Measurements from ENCODE around the gene FBXL7.

FBXL7 gene

GRCh38 chr5:15585128-15585527 is 85.1 kb downstream of the FBXL7 start:
- Histone ChIP-seq H3K36me3 (ENCODE audit: insufficient read depth, low read length) (no peaks in the 10 kb centered on the region), H3K4me3 (ENCODE audit: low read depth in 1 of 2, low read length in 2 of 2) (no peak overlapping the region), H3K9ac (ENCODE audit: low read length) (no peak overlapping the region), H3K27ac (ENCODE audit: low read depth, low read length) (no peak overlapping the region), H3K4me1 (ENCODE audit: insufficient read depth, low read length) (peaks cover 10% of the 10 kb centered on the region), H3K9me3 (ENCODE audit: low read length) (no peaks in the 10 kb centered on the region), H3K27me3 (ENCODE audit: control insufficient read depth in 1 of 2, insufficient read depth in 2 of 2, low read length in 2 of 2) (no peaks in the 10 kb centered on the region)

GRCh38 chr5:15585841-15586591 is 86.0 kb downstream of the FBXL7 start:
- no peak overlapping the region for H3K27ac ChIP-seq (ENCODE audit: low read depth, low read length)
- peaks cover 9% of the 10 kb centered on the region for H3K4me1 ChIP-seq (ENCODE audit: insufficient read depth, low read length)
- no peaks in the 10 kb centered on the region for H3K36me3 ChIP-seq (ENCODE audit: insufficient read depth, low read length)
- H3K9ac ChIP-seq (ENCODE audit: low read length): no peak overlapping the region
- no peak overlapping the region for H3K4me3 ChIP-seq (ENCODE audit: low read depth in 1 of 2, low read length in 2 of 2)
- no peaks in the 10 kb centered on the region for H3K27me3 ChIP-seq (ENCODE audit: control insufficient read depth in 1 of 2, insufficient read depth in 2 of 2, low read length in 2 of 2)
- no peaks in the 10 kb centered on the region for H3K9me3 ChIP-seq (ENCODE audit: low read length)

GRCh38 chr5:15587916-15588315 is 87.9 kb downstream of the FBXL7 start:
- no peaks in the 10 kb centered on the region for H3K27me3 ChIP-seq (ENCODE audit: control insufficient read depth in 1 of 2, insufficient read depth in 2 of 2, low read length in 2 of 2)
- H3K9ac ChIP-seq (ENCODE audit: low read length): no peak overlapping the region
- no peak overlapping the region for H3K4me3 ChIP-seq (ENCODE audit: low read depth in 1 of 2, low read length in 2 of 2)
- H3K9me3 ChIP-seq (ENCODE audit: low read length): no peaks in the 10 kb centered on the region
- H3K4me1 ChIP-seq (ENCODE audit: insufficient read depth, low read length): peaks cover 9% of the 10 kb centered on the region
- H3K36me3 ChIP-seq (ENCODE audit: insufficient read depth, low read length): no peaks in the 10 kb centered on the region
- no peak overlapping the region for H3K27ac ChIP-seq (ENCODE audit: low read depth, low read length)

- no peaks in the 10 kb centered on the region for H3K36me3 ChIP-seq (ENCODE audit: insufficient read depth, low read length)
Observed at GRCh38 chr5:15592728-15593127, 92.7 kb downstream of the FBXL7 start.

GRCh38 chr5:15594977-15595568 is 95.1 kb downstream of the FBXL7 start:
- Histone ChIP-seq H3K4me3 (ENCODE audit: low read depth in 1 of 2, low read length in 2 of 2) (no peak overlapping the region), H3K27me3 (ENCODE audit: control insufficient read depth in 1 of 2, insufficient read depth in 2 of 2, low read length in 2 of 2) (no peaks in the 10 kb centered on the region), H3K4me1 (ENCODE audit: insufficient read depth, low read length) (no peaks in the 10 kb centered on the region), H3K9me3 (ENCODE audit: low read length) (no peaks in the 10 kb centered on the region), H3K36me3 (ENCODE audit: insufficient read depth, low read length) (no peaks in the 10 kb centered on the region), H3K9ac (ENCODE audit: low read length) (no peak overlapping the region), H3K27ac (ENCODE audit: low read depth, low read length) (no peak overlapping the region)

More at GRCh38 chr5:15592728-15593127, 92.7 kb downstream of the FBXL7 start:
- H3K9ac ChIP-seq (ENCODE audit: low read length): no peak overlapping the region
- no peaks in the 10 kb centered on the region for H3K9me3 ChIP-seq (ENCODE audit: low read length)
- H3K4me1 ChIP-seq (ENCODE audit: insufficient read depth, low read length): no peaks in the 10 kb centered on the region
- H3K27ac ChIP-seq (ENCODE audit: low read depth, low read length): no peak overlapping the region
- H3K27me3 ChIP-seq (ENCODE audit: control insufficient read depth in 1 of 2, insufficient read depth in 2 of 2, low read length in 2 of 2): no peaks in the 10 kb centered on the region
- H3K4me3 ChIP-seq (ENCODE audit: low read depth in 1 of 2, low read length in 2 of 2): no peak overlapping the region

- Histone ChIP-seq H3K27me3 (ENCODE audit: control insufficient read depth in 1 of 2, insufficient read depth in 2 of 2, low read length in 2 of 2) (no peaks in the 10 kb centered on the region), H3K27ac (ENCODE audit: low read depth, low read length) (no peak overlapping the region), H3K9me3 (ENCODE audit: low read length) (no peaks in the 10 kb centered on the region), H3K4me1 (ENCODE audit: insufficient read depth, low read length) (no peaks in the 10 kb centered on the region), H3K4me3 (ENCODE audit: low read depth in 1 of 2, low read length in 2 of 2) (no peak overlapping the region), H3K9ac (ENCODE audit: low read length) (no peak overlapping the region), H3K36me3 (ENCODE audit: insufficient read depth, low read length) (no peaks in the 10 kb centered on the region)
Observed at GRCh38 chr5:15595929-15596328, 95.9 kb downstream of the FBXL7 start.

- Histone ChIP-seq H3K36me3 (ENCODE audit: insufficient read depth, low read length) (no peaks in the 10 kb centered on the region), H3K9me3 (ENCODE audit: low read length) (no peaks in the 10 kb centered on the region), H3K4me3 (ENCODE audit: low read depth in 1 of 2, low read length in 2 of 2) (no peak overlapping the region), H3K9ac (ENCODE audit: low read length) (no peak overlapping the region), H3K4me1 (ENCODE audit: insufficient read depth, low read length) (no peaks in the 10 kb centered on the region), H3K27me3 (ENCODE audit: control insufficient read depth in 1 of 2, insufficient read depth in 2 of 2, low read length in 2 of 2) (no peaks in the 10 kb centered on the region), H3K27ac (ENCODE audit: low read depth, low read length) (no peak overlapping the region)
Observed at GRCh38 chr5:15596936-15597335, 97.0 kb downstream of the FBXL7 start.

- Histone ChIP-seq H3K9me3 (ENCODE audit: low read length) (no peaks in the 10 kb centered on the region), H3K27me3 (ENCODE audit: control insufficient read depth in 1 of 2, insufficient read depth in 2 of 2, low read length in 2 of 2) (no peaks in the 10 kb centered on the region), H3K4me3 (ENCODE audit: low read depth in 1 of 2, low read length in 2 of 2) (no peak overlapping the region), H3K36me3 (ENCODE audit: insufficient read depth, low read length) (no peaks in the 10 kb centered on the region), H3K4me1 (ENCODE audit: insufficient read depth, low read length) (no peaks in the 10 kb centered on the region), H3K9ac (ENCODE audit: low read length) (no peak overlapping the region), H3K27ac (ENCODE audit: low read depth, low read length) (no peak overlapping the region)
Observed at GRCh38 chr5:15597804-15598203, 97.8 kb downstream of the FBXL7 start.

GRCh38 chr5:15598294-15598902 is 98.4 kb downstream of the FBXL7 start:
- no peaks in the 10 kb centered on the region for H3K9me3 ChIP-seq (ENCODE audit: low read length)
- no peaks in the 10 kb centered on the region for H3K36me3 ChIP-seq (ENCODE audit: insufficient read depth, low read length)
- no peak overlapping the region for H3K27ac ChIP-seq (ENCODE audit: low read depth, low read length)
- no peaks in the 10 kb centered on the region for H3K27me3 ChIP-seq (ENCODE audit: control insufficient read depth in 1 of 2, insufficient read depth in 2 of 2, low read length in 2 of 2)
- H3K9ac ChIP-seq (ENCODE audit: low read length): no peak overlapping the region
- no peaks in the 10 kb centered on the region for H3K4me1 ChIP-seq (ENCODE audit: insufficient read depth, low read length)
- no peak overlapping the region for H3K4me3 ChIP-seq (ENCODE audit: low read depth in 1 of 2, low read length in 2 of 2)

GRCh38 chr5:15600035-15600434 is 100.1 kb downstream of the FBXL7 start:
- no peaks in the 10 kb centered on the region for H3K9me3 ChIP-seq (ENCODE audit: low read length)
- no peak overlapping the region for H3K27ac ChIP-seq (ENCODE audit: low read depth, low read length)
- H3K4me3 ChIP-seq (ENCODE audit: low read depth in 1 of 2, low read length in 2 of 2): no peak overlapping the region
- H3K27me3 ChIP-seq (ENCODE audit: control insufficient read depth in 1 of 2, insufficient read depth in 2 of 2, low read length in 2 of 2): no peaks in the 10 kb centered on the region
- H3K4me1 ChIP-seq (ENCODE audit: insufficient read depth, low read length): no peaks in the 10 kb centered on the region
- no peaks in the 10 kb centered on the region for H3K36me3 ChIP-seq (ENCODE audit: insufficient read depth, low read length)
- no peak overlapping the region for H3K9ac ChIP-seq (ENCODE audit: low read length)

- Histone ChIP-seq H3K4me1 (ENCODE audit: insufficient read depth, low read length) (no peaks in the 10 kb centered on the region), H3K27me3 (ENCODE audit: control insufficient read depth in 1 of 2, insufficient read depth in 2 of 2, low read length in 2 of 2) (no peaks in the 10 kb centered on the region), H3K4me3 (ENCODE audit: low read depth in 1 of 2, low read length in 2 of 2) (no peak overlapping the region), H3K36me3 (ENCODE audit: insufficient read depth, low read length) (no peaks in the 10 kb centered on the region), H3K9me3 (ENCODE audit: low read length) (no peaks in the 10 kb centered on the region), H3K27ac (ENCODE audit: low read depth, low read length) (no peak overlapping the region), H3K9ac (ENCODE audit: low read length) (no peak overlapping the region)
Observed at GRCh38 chr5:15601274-15601673, 101.3 kb downstream of the FBXL7 start.
